T1000 (cell line): ENCODE results near the gene SUGP2.
A peak's percentile ranks its signal among the peaks of the same experiment; 100 is the strongest.

Source experiments
- DNase-seq: peaks from one replicate; lab custom pipeline; 2025; ENCODE audit warnings: mixed read lengths; lab: John Stamatoyannopoulos, UW

SUGP2 gene

GRCh38 chr19:18951721-18952281, 81.5 kb downstream of the SUGP2 start:
- peak; percentile 94 for DNase-seq

DNA sequence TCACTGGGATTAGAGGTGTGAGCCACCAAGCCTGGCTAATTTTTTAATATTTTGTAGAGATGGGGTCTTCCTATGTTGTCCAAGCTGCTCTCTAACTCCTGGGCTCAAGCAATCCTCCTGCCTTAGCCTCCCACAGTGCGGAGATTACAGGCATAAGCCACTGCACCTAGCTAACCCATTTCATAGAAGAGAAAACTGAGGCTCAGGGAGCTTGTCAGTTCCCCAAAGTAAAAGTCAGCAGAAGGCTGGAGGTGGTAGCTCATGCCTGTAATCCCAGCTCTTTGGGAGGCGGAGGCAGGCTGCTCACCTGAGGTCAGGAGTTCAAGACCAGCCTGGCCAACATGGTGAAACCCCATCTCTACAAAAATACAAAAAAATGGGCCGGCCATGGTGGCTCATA, 83.5 kb downstream of the SUGP2 start:
- DNase-seq = no peak

DNA sequence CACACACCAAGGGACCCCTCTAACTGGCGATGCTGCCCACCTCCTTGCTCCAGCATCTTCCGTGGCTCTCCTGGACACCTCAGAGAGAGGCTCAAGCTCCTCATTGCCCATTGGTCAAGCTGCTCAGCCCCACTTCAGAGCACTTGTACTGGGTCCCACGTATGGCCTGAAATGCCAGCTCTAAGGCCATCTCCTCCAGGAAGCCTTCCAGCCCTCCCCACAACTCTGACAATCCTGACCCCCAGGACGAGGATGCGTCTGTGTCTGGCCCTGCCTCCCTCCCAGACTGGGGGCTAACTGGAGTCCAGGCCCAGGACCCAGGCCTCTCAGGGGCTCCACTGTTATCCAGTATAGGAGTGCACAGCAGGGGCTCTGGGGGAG, 84.4 kb downstream of the SUGP2 start:
- no peak for DNase-seq

DNA sequence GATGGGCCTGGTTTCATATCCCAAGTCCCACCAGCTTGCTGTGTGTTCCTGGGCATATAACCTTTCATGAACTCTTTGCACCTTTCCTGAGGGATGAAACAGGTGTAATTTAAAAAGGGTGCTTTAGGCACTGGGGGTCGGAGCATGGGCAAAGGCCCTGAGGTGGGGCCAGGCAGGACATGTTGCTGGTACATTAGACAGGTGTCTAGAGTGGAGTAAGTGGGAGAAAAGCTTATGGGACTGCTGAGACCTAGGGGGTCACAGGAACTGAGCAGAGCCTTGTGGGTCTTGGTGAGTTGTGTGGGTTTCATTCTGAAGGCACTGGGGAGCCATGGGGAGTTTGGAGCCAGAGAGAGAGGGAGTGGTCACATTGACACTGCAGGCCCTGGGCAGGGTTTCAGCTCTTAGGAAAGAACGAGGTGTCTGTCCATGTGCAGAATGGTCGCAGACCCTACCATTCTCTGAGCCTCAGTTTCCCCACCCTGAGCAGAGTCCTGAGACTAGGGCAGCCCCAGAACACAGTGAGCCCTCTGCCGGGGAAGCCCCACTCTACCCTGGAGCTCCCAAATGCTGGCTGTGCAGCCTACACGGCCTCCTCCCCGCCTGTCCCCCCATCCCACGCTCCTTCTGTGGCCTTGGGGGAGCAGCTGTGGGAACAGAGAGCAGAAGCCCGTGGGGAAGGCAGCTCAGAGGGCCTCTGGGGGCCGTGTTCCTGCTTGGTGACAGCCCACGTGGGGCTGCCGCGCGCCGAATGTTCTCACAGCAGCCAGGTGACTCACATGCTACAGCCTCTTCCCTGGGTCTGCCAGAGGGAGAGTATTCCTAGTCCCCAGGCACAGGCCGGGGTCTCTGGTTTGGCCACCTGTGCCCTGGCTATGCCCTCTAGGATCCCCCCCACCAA, 85.0 kb downstream of the SUGP2 start:
- DNase-seq = no peak

DNA sequence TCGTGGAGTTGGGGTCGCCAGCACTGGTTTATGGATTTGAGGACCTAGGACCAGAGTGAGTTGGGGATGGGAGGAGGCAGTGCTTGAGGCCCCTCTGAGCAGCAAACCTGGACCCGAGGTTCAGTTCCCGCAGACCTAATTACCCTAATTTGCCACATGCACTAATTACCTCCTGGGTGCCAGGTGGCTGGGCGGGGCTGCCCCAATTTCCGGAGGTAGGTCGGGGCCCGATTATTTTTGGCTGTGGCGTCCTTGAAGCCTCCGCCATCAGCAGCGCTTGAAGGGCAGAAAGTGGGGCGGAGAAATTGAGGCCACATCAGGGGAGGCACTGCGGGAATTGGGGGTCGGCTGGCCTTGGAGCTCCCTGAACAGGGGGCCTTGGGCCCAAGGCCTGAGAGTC, 86.4 kb downstream of the SUGP2 start:
- no peak for DNase-seq

GRCh38 chr19:18946335-18946734, 87.0 kb downstream of the SUGP2 start:
- no peak for DNase-seq

DNA sequence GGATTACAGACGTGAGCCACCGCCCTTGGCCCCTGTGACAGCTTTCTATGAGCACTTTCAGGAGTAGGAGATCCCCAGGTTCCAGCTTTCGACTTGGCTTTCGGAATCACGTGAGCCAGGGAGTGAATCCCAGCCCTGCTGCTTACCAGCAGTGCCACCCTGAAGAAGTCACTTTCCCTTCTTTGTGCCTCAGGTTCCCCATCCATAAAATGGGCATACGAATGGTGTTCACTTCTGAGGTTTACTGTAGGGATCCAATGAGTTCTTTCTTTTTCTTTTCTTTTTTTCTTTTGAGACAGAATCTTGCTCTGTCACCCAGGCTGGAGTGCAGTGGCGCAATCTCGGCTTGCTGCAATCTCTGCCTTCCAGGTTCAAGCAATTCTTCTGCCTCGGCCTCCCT, 88.0 kb downstream of the SUGP2 start:
- no peak for DNase-seq

- no peak for DNase-seq
Observed at GRCh38 chr19:18943465-18943864, 89.9 kb downstream of the SUGP2 start.

- DNase-seq = no peak
Observed at GRCh38 chr19:18942692-18943091, 90.6 kb downstream of the SUGP2 start.

DNA sequence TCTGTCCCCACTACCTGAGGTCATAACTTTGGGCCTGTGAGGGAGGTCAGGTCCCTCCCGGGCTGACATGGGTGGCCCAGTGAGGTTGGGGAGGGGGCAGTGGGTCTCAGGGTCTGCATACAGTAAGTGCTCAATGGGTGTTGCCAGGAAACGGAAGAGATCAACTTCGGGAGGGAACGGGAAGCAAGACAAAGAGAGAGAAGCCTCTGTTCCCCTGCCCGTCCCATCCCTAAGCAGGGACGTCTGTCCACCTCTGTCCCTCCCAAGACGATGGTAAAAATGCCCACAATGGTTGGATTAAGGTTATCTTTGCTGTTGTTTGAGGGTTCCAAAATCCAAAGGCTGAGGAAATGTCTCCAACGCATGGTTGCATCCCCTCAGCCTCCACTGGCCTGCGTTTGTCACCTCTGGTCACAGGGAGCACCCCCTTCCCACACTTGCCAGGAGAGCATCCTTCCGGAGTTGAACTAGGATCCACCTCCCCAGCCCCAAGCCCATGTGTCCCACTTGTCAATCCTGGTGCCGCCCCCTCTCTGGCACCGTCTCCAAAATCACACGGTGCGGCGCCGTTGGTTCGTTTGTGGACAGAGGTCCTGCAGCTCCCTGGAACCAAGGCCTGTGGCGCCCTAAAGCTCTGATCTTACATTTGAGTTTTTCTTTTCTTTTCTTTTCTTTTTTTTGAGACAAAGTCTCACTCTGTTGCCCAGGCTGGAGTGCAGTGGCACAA, 91.5 kb downstream of the SUGP2 start:
- no peak for DNase-seq
